Right lobe of liver (tissue), 6 donors: ENCODE results near the gene PLA2G4D. TPM values are rescaled to one million over a fixed set of nuclear protein-coding genes. Genes with fewer than 3 reads are reported as not detected.

Source experiments
- ATAC-seq, 4 donors: fragments of 200-7000 bp; cut with Tn5 transposase; one replicate each; pipeline ENCODE4 v1.9.1; 2020; ENCODE audit warnings: mild to moderate bottlenecking in 4 of 4, moderate library complexity in 4 of 4
- DNase-seq, 3 donors: peaks; one replicate each; pipeline ENCODE4 v3.0.0-alpha.2; 2020
- H3K27ac ChIP-seq, 3 donors: fragments of 200-600 bp; one replicate each; pipeline ENCODE4 v1.8.0; 2022
- H3K27me3 ChIP-seq, 2 donors: fragments of 200-600 bp; one replicate each; pipeline ENCODE4 v1.8.0; 2022
- H3K36me3 ChIP-seq, 4 donors: fragments of 200-600 bp; sonication (generic) in 1 of 4; one replicate each; pipeline versions ENCODE4 v1.5.1 to v1.8.0; 2017 to 2022; ENCODE audit warnings: control low read depth in 1 of 4
- H3K4me1 ChIP-seq, 4 donors: fragments of 200-600 bp; sonication (generic) in 1 of 4; one replicate each; pipeline versions ENCODE4 v1.5.1 to v1.8.0; 2017 to 2022; ENCODE audit warnings: control low read depth in 1 of 4
- H3K4me3 ChIP-seq, 3 donors: fragments of 200-600 bp; one replicate each; pipeline ENCODE4 v1.8.0; 2022
- H3K9me3 ChIP-seq, 4 donors: fragments of 200-600 bp; sonication (generic) in 1 of 4; one replicate each; pipeline versions ENCODE4 v1.5.1 to v1.8.0; 2017 to 2022; ENCODE audit warnings: control low read depth in 1 of 4
- CTCF ChIP-seq, 4 donors: fragments of 200-600 bp in 3 of 4; fragments of 450-650 bp in 1 of 4; IDR thresholded peaks; one replicate each; pipeline versions ENCODE4 v1.5.1 to v1.8.0; 2016 to 2022; ENCODE audit warnings: antibody characterized with exemption in 4 of 4, mild to moderate bottlenecking in 2 of 4
- POLR2A ChIP-seq: fragments of 450-650 bp; IDR thresholded peaks from one replicate; pipeline ENCODE4 v1.6.1; 2017; ENCODE audit warnings: antibody characterized with exemption, mild to moderate bottlenecking
- WGBS: methylation state at CpG from one replicate; pipeline ENCODE4 v1.1.6; 2018; ENCODE audit warnings: low coverage, low lambda C conversion rate; ENCODE audit not compliant: insufficient coverage; ENCODE audit errors: missing lambda C conversion rate; 5-methylcytosine and 5-hydroxymethylcytosine counted together
- intact Hi-C, 2 donors: fragments of 100-400 bp; cut with DNase I; formaldehyde crosslinking; loops; one replicate each; pipeline versions ENCODE4 v1.11.2 to v1.14.1; 2022
- total RNA-seq, 6 experiments: library from RNA; depleted of rRNA in 2 of 6; stranded (reverse); fragments of >200 nt in 2 of 6; fragmentation: NEBNext Ultra II Directional in 3 of 6; extraction: Animal tissue kit (Norgen Biotek cat#: 25700) in 3 of 6; gene quantifications; one replicate each; pipeline versions ENCODE4 v1.1.0 to v1.2.4, GENCODE V29; 2016 to 2023
- donor health status: DM: no; HTN: yes; CAD: no.
- donor health status: DM: no; HTN: no; CAD: no.
- donor health status: DM: no; HTN: no; CAD: no.
- donor health status: DM: no; HTN: yes; CAD: no.
- donor health status: DM: no; HTN: yes; CAD: no.

PLA2G4D gene
- total RNA-seq, 6 experiments from 2014 or later: not detected

DNA sequence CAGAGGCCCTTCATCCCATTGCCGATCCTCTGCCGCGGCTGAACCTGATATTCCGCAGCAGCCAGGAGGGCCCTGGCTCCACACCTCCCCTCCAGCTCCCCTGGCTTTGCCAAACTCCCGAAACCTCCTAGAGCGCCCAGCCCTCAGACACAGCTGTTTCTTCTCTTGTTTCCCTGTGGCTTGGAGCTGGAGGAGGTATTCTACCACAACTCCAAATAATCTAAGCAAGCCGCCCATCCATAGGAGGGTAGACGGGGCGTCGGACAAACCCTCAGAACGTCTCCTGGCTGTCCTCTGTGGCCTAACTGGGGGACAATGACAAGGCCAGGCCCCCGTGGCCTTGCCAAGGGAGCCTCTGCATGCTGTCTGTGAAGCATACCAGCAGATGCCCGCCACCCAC lies 10.4 kb downstream of the PLA2G4D start:
- H3K4me1 ChIP-seq: no peaks in the 10 kb centered on the region
- no peak overlapping the region for H3K27ac ChIP-seq
- DNase-seq (no peak), ATAC-seq (no peak)
- no peak for TF ChIP-seq POLR2A
- no peak for TF ChIP-seq CTCF (IDR thresholded peaks at IDR 0.05)
- no peaks in the 10 kb centered on the region for H3K36me3 ChIP-seq
- intact Hi-C loops: loop anchor here in 1 of 2 donors (10.0 kb wide), 1 partner anchor 89 kb away; no protein-coding TSS in a partner anchor
- WGBS: 78% methylated on average over 7 of the region's 13 CpGs
- no peaks in the 10 kb centered on the region for H3K27me3 ChIP-seq
- no peak overlapping the region for H3K4me3 ChIP-seq
- no peaks in the 10 kb centered on the region for H3K9me3 ChIP-seq

- Histone ChIP-seq H3K4me3 (no peak overlapping the region), H3K27me3 (no peaks in the 10 kb centered on the region), H3K36me3 (no peaks in the 10 kb centered on the region), H3K27ac (no peak overlapping the region), H3K9me3 (no peaks in the 10 kb centered on the region), H3K4me1 (no peaks in the 10 kb centered on the region)
- ATAC-seq: no peak
- TF ChIP-seq POLR2A (no peak), CTCF (IDR thresholded peaks at IDR 0.05) (no peak)
- DNase-seq: no peak
- 100% methylated on average over 1 of the region's 3 CpGs for WGBS
- intact Hi-C loops: loop anchor here in 1 of 2 donors (10.0 kb wide), 1 partner anchor 89 kb away; no protein-coding TSS in a partner anchor
These were observed 10.8 kb downstream of the PLA2G4D start for GRCh38 chr15:42083605-42083908.

DNA sequence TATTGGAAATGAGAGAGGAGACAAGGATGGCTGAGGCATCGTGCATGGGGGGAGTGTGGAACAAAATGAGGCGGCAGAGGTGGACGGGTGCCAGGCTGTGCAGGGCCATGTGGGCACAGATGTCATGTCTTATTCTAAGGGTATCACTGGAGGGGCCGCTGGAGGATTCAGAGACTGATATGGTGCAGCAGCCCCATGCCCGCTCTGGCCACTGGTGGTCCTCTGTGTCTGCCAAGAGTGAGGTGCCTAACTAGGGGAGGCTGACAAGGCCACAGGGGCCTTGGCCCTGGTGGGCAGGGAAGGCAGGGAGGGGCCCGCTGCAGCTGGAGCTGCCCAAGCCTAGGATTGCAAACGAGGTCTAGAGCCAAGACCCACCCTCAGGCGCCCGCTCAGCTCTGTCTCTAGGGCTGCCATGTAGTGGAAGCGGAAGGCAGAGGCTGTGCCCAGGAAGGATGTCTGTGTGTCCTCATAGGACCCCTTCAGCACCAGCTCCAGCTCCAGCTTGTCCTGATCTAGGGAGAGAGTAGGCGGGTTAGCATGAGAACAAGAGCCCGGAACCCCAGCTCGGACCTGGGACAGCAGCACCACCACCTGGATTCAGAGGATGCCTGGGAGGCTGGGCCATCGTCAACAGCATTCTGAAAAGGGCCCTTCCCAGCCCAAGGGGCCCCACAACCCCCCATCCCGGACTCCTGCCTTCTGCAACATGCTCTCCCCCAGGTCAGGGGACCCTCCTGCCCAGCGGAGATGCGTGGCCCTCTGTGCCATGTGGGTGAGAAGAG lies 11.3 kb downstream of the PLA2G4D start:
- H3K4me3 ChIP-seq: no peak overlapping the region
- H3K4me1 ChIP-seq: no peaks in the 10 kb centered on the region
- H3K36me3 ChIP-seq: no peaks in the 10 kb centered on the region
- H3K27ac ChIP-seq: no peak overlapping the region
- DNase-seq: no peak
- TF ChIP-seq CTCF (IDR thresholded peaks at IDR 0.05): no peak
- no peak for TF ChIP-seq POLR2A
- WGBS: 77% methylated on average over 5 of the region's 17 CpGs
- H3K27me3 ChIP-seq: no peaks in the 10 kb centered on the region
- H3K9me3 ChIP-seq: no peaks in the 10 kb centered on the region
- no peak for ATAC-seq
- intact Hi-C loops: loop anchor here in 1 of 2 donors (10.0 kb wide), 1 partner anchor 88 kb away; no protein-coding TSS in a partner anchor

DNA sequence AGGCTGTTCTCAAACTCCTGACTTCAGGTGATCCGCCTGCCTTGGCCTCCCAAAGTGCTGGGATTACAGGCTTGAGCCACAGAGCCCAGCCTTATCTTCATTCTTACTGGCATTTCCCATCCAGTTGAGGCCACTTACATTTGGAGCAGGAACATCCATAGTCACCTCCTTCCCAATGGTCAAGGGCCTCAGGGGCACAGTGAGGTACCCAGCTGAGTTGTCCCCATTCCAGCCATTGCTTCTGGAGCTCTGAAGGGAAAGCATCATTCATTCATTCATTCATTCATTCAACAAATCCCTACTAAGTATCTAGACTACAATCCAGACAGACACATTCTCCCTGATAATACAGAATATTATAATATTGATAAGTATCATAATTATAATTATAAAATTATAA lies 12.2 kb downstream of the PLA2G4D start:
- DNase-seq (no peak), ATAC-seq (no peak)
- intact Hi-C loops: loop anchor here in 1 of 2 donors (10.0 kb wide), 1 partner anchor 87 kb away; no protein-coding TSS in a partner anchor
- Histone ChIP-seq H3K4me3 (no peak overlapping the region), H3K27me3 (no peaks in the 10 kb centered on the region), H3K36me3 (no peaks in the 10 kb centered on the region), H3K4me1 (no peaks in the 10 kb centered on the region), H3K27ac (no peak overlapping the region), H3K9me3 (no peaks in the 10 kb centered on the region)
- no peak for TF ChIP-seq CTCF (IDR thresholded peaks at IDR 0.05)
- TF ChIP-seq POLR2A: no peak
- 86% methylated on average over 1 of the region's 1 CpG for WGBS
